PC-3 (cell line): ENCODE data around the gene UVSSA. TPM values are rescaled to one million over a fixed set of nuclear protein-coding genes. Genes with fewer than 3 reads are reported as not detected.

Source experiments
- ATAC-seq: fragments of 200-7000 bp; cut with Tn5 transposase; 2 replicates; pipeline ENCODE4 v1.9.1; 2020; ENCODE audit warnings: mild to moderate bottlenecking, moderate library complexity
- BruUV-seq: library from RNA; stranded (reverse); fragments of 400-500 nt; replicated peaks from 2 replicates; lab custom pipeline; 2021; lab: Mats Ljungman, UMichigan
- CTCF ChIA-PET: fragments of 300-600 bp; sonication (Branson Sonifier 250); formaldehyde crosslinking; loops from one replicate; lab custom pipeline; 2022; ENCODE audit warnings: antibody characterized with exemption; lab: Charles Lee
- POLR2A ChIA-PET: fragments of 300-600 bp; sonication (Branson Sonifier 250); formaldehyde crosslinking; loops from one replicate; lab custom pipeline; 2022; ENCODE audit warnings: antibody characterized with exemption; ENCODE audit not compliant: unreplicated experiment; lab: Charles Lee
- DNase-seq: peaks from one replicate; pipeline ENCODE4 v3.0.0-alpha.2; 2015
- H2AFZ ChIP-seq: fragments of 300-600 bp; sonication (generic); 2 replicates; pipeline ENCODE4 v1.6.0; 2016; ENCODE audit warnings: antibody characterized with exemption, low read length
- H3F3A ChIP-seq: fragments of 300-600 bp; sonication (generic); one replicate; pipeline ENCODE4 v1.6.0; 2017; ENCODE audit warnings: antibody characterized with exemption, low read length, control low read depth, mild to moderate bottlenecking; ENCODE audit not compliant: unreplicated experiment
- H3K27ac ChIP-seq: fragments of 300-600 bp; sonication (generic); 2 replicates; pipeline ENCODE4 v1.5.1; 2016; ENCODE audit warnings: mild to moderate bottlenecking, low read length
- H3K27me3 ChIP-seq: fragments of 300-600 bp; sonication (generic); 2 replicates; pipeline ENCODE4 v1.6.1; 2016; ENCODE audit warnings: low read length, mixed read lengths
- H3K36me3 ChIP-seq: fragments of 300-600 bp; sonication (generic); 2 replicates; pipeline ENCODE4 v1.6.1; 2016; ENCODE audit warnings: low read depth, mixed run types, low read length, mixed read lengths
- H3K4me1 ChIP-seq: fragments of 300-600 bp; sonication (generic); 2 replicates; pipeline ENCODE4 v1.5.1; 2016; ENCODE audit warnings: low read length; ENCODE audit not compliant: insufficient read depth
- H3K4me2 ChIP-seq: fragments of 300-600 bp; sonication (generic); 2 replicates; pipeline ENCODE4 v1.6.0; 2016; ENCODE audit warnings: low read length
- H3K4me3 ChIP-seq: fragments of 300-600 bp; sonication (generic); 2 replicates; pipeline ENCODE4 v1.5.1; 2016; ENCODE audit warnings: mild to moderate bottlenecking, low read length, mixed read lengths
- H3K79me2 ChIP-seq: fragments of 300-600 bp; sonication (generic); 2 replicates; pipeline ENCODE4 v1.6.1; 2017; ENCODE audit warnings: low read length, mixed read lengths
- H3K9ac ChIP-seq: fragments of 300-600 bp; sonication (generic); 2 replicates; pipeline ENCODE4 v1.6.0; 2016; ENCODE audit warnings: mild to moderate bottlenecking, low read length
- H3K9me2 ChIP-seq: fragments of 300-600 bp; sonication (generic); replicated peaks from 2 replicates; pipeline ENCODE4 v1.6.1; 2016; ENCODE audit warnings: mixed run types, low read length, mixed read lengths
- H3K9me3 ChIP-seq: fragments of 300-600 bp; sonication (generic); 2 replicates; pipeline ENCODE4 v1.6.1; 2016; ENCODE audit warnings: low read length, mixed read lengths
- H4K20me1 ChIP-seq: fragments of 300-600 bp; sonication (generic); 2 replicates; pipeline ENCODE4 v1.6.1; 2016; ENCODE audit warnings: low read length, mixed read lengths
- CTCF ChIP-seq: fragments of 300-600 bp; sonication (generic); conservative IDR thresholded peaks from 2 replicates; pipeline ENCODE4 v1.5.1; 2017; ENCODE audit warnings: antibody characterized with exemption, low read depth, mild to moderate bottlenecking, low read length
- EZH2 ChIP-seq: fragments of 300-600 bp; sonication (generic); IDR thresholded peaks from one replicate; pipeline ENCODE4 v1.6.1; 2017; ENCODE audit warnings: antibody characterized with exemption, mild to moderate bottlenecking, low read length; ENCODE audit not compliant: unreplicated experiment
- EZH2phosphoT487 ChIP-seq: fragments of 300-600 bp; sonication (generic); IDR thresholded peaks from 2 replicates; pipeline ENCODE4 v1.6.1; 2018; ENCODE audit warnings: mild to moderate bottlenecking, antibody characterized with exemption, low read length, borderline replicate concordance
- intact Hi-C: fragments of 100-400 bp; cut with micrococcal nuclease; formaldehyde crosslinking; loops from 2 replicates; pipeline ENCODE4 v1.9.0; 2023
- total RNA-seq: library from RNA; depleted of rRNA; stranded (reverse); fragments of >200 nt; gene quantifications from 2 replicates; pipeline ENCODE4 v1.2.3, GENCODE V29; 2014

UVSSA gene
- total RNA-seq, 1 experiment from 2014 or later: 6.2 TPM

GRCh38 chr4:1316537-1317168 lies 30.4 kb upstream of the UVSSA start:
- no peaks in the 10 kb centered on the region for H3K27me3 ChIP-seq
- no peak overlapping the region for H3K4me3 ChIP-seq
- ChIA-PET POLR2A (no interaction called here), CTCF (no interaction called here)
- no peak for DNase-seq
- peaks cover 3% of the 10 kb centered on the region; the same call in 1 of the 2 replicates for H3K4me1 ChIP-seq
- H3K27ac ChIP-seq: no peak overlapping the region
- no peak overlapping the region for H2AFZ ChIP-seq
- no peaks in the 10 kb centered on the region for H3K9me3 ChIP-seq
- H3F3A ChIP-seq: no peaks in the 10 kb centered on the region
- no peak overlapping the region for H3K9ac ChIP-seq
- H3K79me2 ChIP-seq: peaks cover 2% of the 10 kb centered on the region
- no peak overlapping the region for H3K4me2 ChIP-seq
- no TSS peak for BruUV-seq
- no peaks in the 10 kb centered on the region for H3K9me2 ChIP-seq
- H4K20me1 ChIP-seq: no peaks in the 10 kb centered on the region
- no peak for ATAC-seq
- TF ChIP-seq EZH2phosphoT487 (no peak), EZH2 (no peak), CTCF (no peak)
- peaks cover 3% of the 10 kb centered on the region for H3K36me3 ChIP-seq
- intact Hi-C loops: no loop called here

GRCh38 chr4:1317177-1318045 lies 29.6 kb upstream of the UVSSA start:
- no TSS peak for BruUV-seq

GRCh38 chr4:1318046-1318375 lies 29.0 kb upstream of the UVSSA start:
- DNase-seq: no peak
- H3K27me3 ChIP-seq: no peaks in the 10 kb centered on the region
- H3K4me2 ChIP-seq: no peak overlapping the region
- H3K4me1 ChIP-seq: peaks cover 12% of the 10 kb centered on the region
- no peak overlapping the region for H3K4me3 ChIP-seq
- H3K27ac ChIP-seq: no peak overlapping the region
- ATAC-seq: no peak
- no peak overlapping the region for H2AFZ ChIP-seq
- intact Hi-C loops: no loop called here
- TF ChIP-seq EZH2 (no peak), EZH2phosphoT487 (no peak), CTCF (no peak)
- H3K9me3 ChIP-seq: no peaks in the 10 kb centered on the region
- ChIA-PET POLR2A (no interaction called here), CTCF (no interaction called here)
- H4K20me1 ChIP-seq: no peaks in the 10 kb centered on the region
- H3K36me3 ChIP-seq: no peaks in the 10 kb centered on the region; the same call in 1 of the 2 replicates
- H3K9me2 ChIP-seq: no peaks in the 10 kb centered on the region
- H3K9ac ChIP-seq: no peak overlapping the region
- no peaks in the 10 kb centered on the region for H3K79me2 ChIP-seq
- H3F3A ChIP-seq: peaks cover under 1% of the 10 kb centered on the region
- no TSS peak for BruUV-seq

More at GRCh38 chr4:1317177-1318045, 29.6 kb upstream of the UVSSA start:
- Histone ChIP-seq H3K79me2 (no peaks in the 10 kb centered on the region), H3K27me3 (no peaks in the 10 kb centered on the region), H3K9ac (no peak overlapping the region), H3K4me1 (peaks cover 8% of the 10 kb centered on the region), H3F3A (no peaks in the 10 kb centered on the region), H3K4me2 (no peak overlapping the region), H3K9me2 (no peaks in the 10 kb centered on the region), H3K4me3 (no peak overlapping the region), H3K36me3 (peaks cover 3% of the 10 kb centered on the region), H3K9me3 (no peaks in the 10 kb centered on the region), H2AFZ (no peak overlapping the region), H4K20me1 (no peaks in the 10 kb centered on the region), H3K27ac (no peak overlapping the region)
- ChIA-PET POLR2A (no interaction called here), CTCF (no interaction called here)
- ATAC-seq: no peak
- no peak for DNase-seq
- no peak for TF ChIP-seq EZH2
- intact Hi-C loops: no loop called here
